Measurements from ENCODE around the gene PAWR.

- TF ChIP-seq, protein P1, sequence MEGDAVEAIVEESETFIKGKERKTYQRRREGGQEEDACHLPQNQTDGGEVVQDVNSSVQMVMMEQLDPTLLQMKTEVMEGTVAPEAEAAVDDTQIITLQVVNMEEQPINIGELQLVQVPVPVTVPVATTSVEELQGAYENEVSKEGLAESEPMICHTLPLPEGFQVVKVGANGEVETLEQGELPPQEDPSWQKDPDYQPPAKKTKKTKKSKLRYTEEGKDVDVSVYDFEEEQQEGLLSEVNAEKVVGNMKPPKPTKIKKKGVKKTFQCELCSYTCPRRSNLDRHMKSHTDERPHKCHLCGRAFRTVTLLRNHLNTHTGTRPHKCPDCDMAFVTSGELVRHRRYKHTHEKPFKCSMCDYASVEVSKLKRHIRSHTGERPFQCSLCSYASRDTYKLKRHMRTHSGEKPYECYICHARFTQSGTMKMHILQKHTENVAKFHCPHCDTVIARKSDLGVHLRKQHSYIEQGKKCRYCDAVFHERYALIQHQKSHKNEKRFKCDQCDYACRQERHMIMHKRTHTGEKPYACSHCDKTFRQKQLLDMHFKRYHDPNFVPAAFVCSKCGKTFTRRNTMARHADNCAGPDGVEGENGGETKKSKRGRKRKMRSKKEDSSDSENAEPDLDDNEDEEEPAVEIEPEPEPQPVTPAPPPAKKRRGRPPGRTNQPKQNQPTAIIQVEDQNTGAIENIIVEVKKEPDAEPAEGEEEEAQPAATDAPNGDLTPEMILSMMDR (IDR thresholded peaks at IDR 0.05), result no peak
- TF ChIP-seq POLR2A (IDR thresholded peaks at IDR 0.05; ENCODE audit: low read length), result no peak
- TF ChIP-seq, protein P2, sequence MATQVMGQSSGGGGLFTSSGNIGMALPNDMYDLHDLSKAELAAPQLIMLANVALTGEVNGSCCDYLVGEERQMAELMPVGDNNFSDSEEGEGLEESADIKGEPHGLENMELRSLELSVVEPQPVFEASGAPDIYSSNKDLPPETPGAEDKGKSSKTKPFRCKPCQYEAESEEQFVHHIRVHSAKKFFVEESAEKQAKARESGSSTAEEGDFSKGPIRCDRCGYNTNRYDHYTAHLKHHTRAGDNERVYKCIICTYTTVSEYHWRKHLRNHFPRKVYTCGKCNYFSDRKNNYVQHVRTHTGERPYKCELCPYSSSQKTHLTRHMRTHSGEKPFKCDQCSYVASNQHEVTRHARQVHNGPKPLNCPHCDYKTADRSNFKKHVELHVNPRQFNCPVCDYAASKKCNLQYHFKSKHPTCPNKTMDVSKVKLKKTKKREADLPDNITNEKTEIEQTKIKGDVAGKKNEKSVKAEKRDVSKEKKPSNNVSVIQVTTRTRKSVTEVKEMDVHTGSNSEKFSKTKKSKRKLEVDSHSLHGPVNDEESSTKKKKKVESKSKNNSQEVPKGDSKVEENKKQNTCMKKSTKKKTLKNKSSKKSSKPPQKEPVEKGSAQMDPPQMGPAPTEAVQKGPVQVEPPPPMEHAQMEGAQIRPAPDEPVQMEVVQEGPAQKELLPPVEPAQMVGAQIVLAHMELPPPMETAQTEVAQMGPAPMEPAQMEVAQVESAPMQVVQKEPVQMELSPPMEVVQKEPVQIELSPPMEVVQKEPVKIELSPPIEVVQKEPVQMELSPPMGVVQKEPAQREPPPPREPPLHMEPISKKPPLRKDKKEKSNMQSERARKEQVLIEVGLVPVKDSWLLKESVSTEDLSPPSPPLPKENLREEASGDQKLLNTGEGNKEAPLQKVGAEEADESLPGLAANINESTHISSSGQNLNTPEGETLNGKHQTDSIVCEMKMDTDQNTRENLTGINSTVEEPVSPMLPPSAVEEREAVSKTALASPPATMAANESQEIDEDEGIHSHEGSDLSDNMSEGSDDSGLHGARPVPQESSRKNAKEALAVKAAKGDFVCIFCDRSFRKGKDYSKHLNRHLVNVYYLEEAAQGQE (IDR thresholded peaks at IDR 0.05), result no peak
- TF ChIP-seq MAFK (IDR thresholded peaks at IDR 0.05; ENCODE audit: partially characterized antibody), result no peak
- no peak for TF ChIP-seq ELK1 (IDR thresholded peaks at IDR 0.05; ENCODE audit: low read depth, low read length)
- TF ChIP-seq, protein P3, sequence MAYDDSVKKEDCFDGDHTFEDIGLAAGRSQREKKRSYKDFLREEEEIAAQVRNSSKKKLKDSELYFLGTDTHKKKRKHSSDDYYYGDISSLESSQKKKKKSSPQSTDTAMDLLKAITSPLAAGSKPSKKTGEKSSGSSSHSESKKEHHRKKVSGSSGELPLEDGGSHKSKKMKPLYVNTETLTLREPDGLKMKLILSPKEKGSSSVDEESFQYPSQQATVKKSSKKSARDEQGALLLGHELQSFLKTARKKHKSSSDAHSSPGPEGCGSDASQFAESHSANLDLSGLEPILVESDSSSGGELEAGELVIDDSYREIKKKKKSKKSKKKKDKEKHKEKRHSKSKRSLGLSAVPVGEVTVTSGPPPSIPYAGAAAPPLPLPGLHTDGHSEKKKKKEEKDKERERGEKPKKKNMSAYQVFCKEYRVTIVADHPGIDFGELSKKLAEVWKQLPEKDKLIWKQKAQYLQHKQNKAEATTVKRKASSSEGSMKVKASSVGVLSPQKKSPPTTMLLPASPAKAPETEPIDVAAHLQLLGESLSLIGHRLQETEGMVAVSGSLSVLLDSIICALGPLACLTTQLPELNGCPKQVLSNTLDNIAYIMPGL (CRISPR knock-in tag; IDR thresholded peaks at IDR 0.05; ENCODE audit: borderline replicate concordance), result no peak
- TF ChIP-seq CEBPB (IDR thresholded peaks at IDR 0.05), result no peak
- no peak for TF ChIP-seq MYC (IDR thresholded peaks at IDR 0.05; ENCODE audit: borderline replicate concordance, low read length)
- no peak for TF ChIP-seq BHLHE40 (IDR thresholded peaks at IDR 0.05; ENCODE audit: low read depth, low read length)
These were observed 12.5 kb downstream of the PAWR start for GRCh38 chr12:79678306-79678705.
